H1 (cell line): ENCODE results near the gene GALNT17. TPM values are rescaled to one million over a fixed set of nuclear protein-coding genes. Genes with fewer than 3 reads are reported as not detected.

Experiments used
- ASH2L ChIP-seq: fragments of 200-600, 300-600 bp; sonication (generic); IDR thresholded peaks from one replicate; pipeline ENCODE4 v1.7.1; 2017; ENCODE audit warnings: low read length
- BRCA1 ChIP-seq: IDR thresholded peaks from 2 replicates; pipeline ENCODE4 v1.6.1; 2012; ENCODE audit warnings: low read depth, low read length, improper control_type of control experiment
- CEBPB ChIP-seq: IDR thresholded peaks from 2 replicates; pipeline ENCODE4 v1.6.1; 2012; ENCODE audit warnings: low read depth, low read length
- CHD7 ChIP-seq: fragments of 300-600 bp; sonication (generic); IDR thresholded peaks from 2 replicates; pipeline ENCODE4 v1.7.1; 2012; ENCODE audit warnings: low read length, moderate library complexity, mild to moderate bottlenecking, inconsistent platforms; ENCODE audit not compliant: insufficient replicate concordance
- POLR2A ChIP-seq, 2 experiments: IDR thresholded peaks; 1 replicate in 1 of 2; 2 replicates in 1 of 2; pipeline ENCODE4 v1.6.1; 2011; ENCODE audit warnings: low read depth in 2 of 2, low read length in 2 of 2, mild to moderate bottlenecking in 2 of 2; ENCODE audit errors: control extremely low read depth in 1 of 2
- SP2 ChIP-seq: IDR thresholded peaks from 2 replicates; pipeline ENCODE4 v1.6.1; 2012; ENCODE audit warnings: mild to moderate bottlenecking, low read length, inconsistent platforms
- polyA plus RNA-seq, 7 experiments: library from polyadenylated mRNA; depleted of rRNA in 3 of 7; stranded (reverse) in 5 of 7; unstranded in 2 of 7; fragments of >200 nt in 5 of 7; fragments of 200-250 nt in 2 of 7; gene quantifications; 1 replicate in 5 of 7; 2 replicates in 1 of 7; 4 replicates in 1 of 7; pipeline versions ENCODE4 v1.2.1 to v1.2.3, GENCODE V29; 2011 to 2013; ENCODE audit warnings: missing spikeins in 2 of 7, mixed read lengths in 2 of 7
- total RNA-seq: library from RNA; stranded (reverse); fragmentation: NEBNext Ultra II Directional; extraction: Animal tissue kit (Norgen Biotek cat#: 25700); gene quantifications from 2 replicates; pipeline ENCODE4 v1.2.1, GENCODE V29; 2021

GALNT17 gene
- total and polyA plus RNA-seq, 2 of the 8 experiments (the other 6 are each of a cell fraction or from before 2014, with no cell fraction given), result 37.7 to 47.0 TPM

GRCh38 chr7:71322201-71322600 is 190.3 kb downstream of the GALNT17 start (continued):
- no peak for TF ChIP-seq CHD7
- no peak for TF ChIP-seq ASH2L
- TF ChIP-seq BRCA1, result no peak
- no peak for TF ChIP-seq CEBPB
- no peak for TF ChIP-seq POLR2A (IDR thresholded peaks at IDR 0.05; ENCODE audit: control extremely low read depth in 1 of 2, low read depth in 2 of 2, low read length in 2 of 2)
- no peak for TF ChIP-seq SP2
- TF ChIP-seq, all 59 proteins: peak for 0
